Measurements from ENCODE around the gene EYA4. TPM values are rescaled to one million over a fixed set of nuclear protein-coding genes. Genes with fewer than 3 reads are reported as not detected.

The EYA4 gene
- total RNA-seq, 1 experiment from 2014 or later = not detected

- intact Hi-C loops (cut with micrococcal nuclease; ENCODE audit: unreplicated experiment) (no loop called here), in situ Hi-C loops (cut with HindIII; ENCODE audit: low pct_unique_long_range_greater_than_20kb, low sequenced_read_pairs) (no loop called here)
- ChIA-PET CTCF (no interaction called here), POLR2A (interaction anchor here (0.6 kb wide), 1 partner anchor 141 kb away, joined by 3 read pairs; no protein-coding TSS in a partner anchor)
- BruUV-seq (replicated peaks) = no TSS peak
- TF ChIP-seq TCF7L2 (IDR thresholded peaks at IDR 0.05; ENCODE audit: low read depth, low read length) = no peak
- TF ChIP-seq REST (IDR thresholded peaks at IDR 0.05; ENCODE audit: insufficient read depth in 1 of 2, low read depth in 2 of 2, low read length in 1 of 2) = no peak
- Histone ChIP-seq H3K4me1 (ENCODE audit: control insufficient read depth, insufficient read depth, low read length) (no peaks in the 10 kb centered on the region), H3K27ac (ENCODE audit: low read length) (no peak overlapping the region), H3K27me3 (ENCODE audit: control insufficient read depth, insufficient read depth, low read length) (peaks cover 6% of the 10 kb centered on the region), H3K4me3 (ENCODE audit: low read depth in 2 of 2, low read length in 2 of 2) (no peak overlapping the region), H3K36me3 (ENCODE audit: control insufficient read depth, insufficient read depth, low read length) (no peaks in the 10 kb centered on the region), H3K9me3 (ENCODE audit: control insufficient read depth, insufficient read depth, low read depth, low read length) (no peaks in the 10 kb centered on the region)
- ATAC-seq (no peak), DNase-seq (ENCODE audit: low read depth, low spot score) (no peak)
These were observed 4.3 kb downstream of the EYA4 start for GRCh38 chr6:133245422-133245903.

- H3K27me3 ChIP-seq (ENCODE audit: control insufficient read depth, insufficient read depth, low read length) = peaks cover 6% of the 10 kb centered on the region
- no TSS peak for BruUV-seq (replicated peaks)
- H3K4me1 ChIP-seq (ENCODE audit: control insufficient read depth, insufficient read depth, low read length) = no peaks in the 10 kb centered on the region
- ChIA-PET CTCF (no interaction called here), POLR2A (no interaction called here)
- no peaks in the 10 kb centered on the region for H3K36me3 ChIP-seq (ENCODE audit: control insufficient read depth, insufficient read depth, low read length)
- H3K9me3 ChIP-seq (ENCODE audit: control insufficient read depth, insufficient read depth, low read depth, low read length) = no peaks in the 10 kb centered on the region
- in situ Hi-C loops (cut with HindIII; ENCODE audit: low pct_unique_long_range_greater_than_20kb, low sequenced_read_pairs) (no loop called here), intact Hi-C loops (cut with micrococcal nuclease; ENCODE audit: unreplicated experiment) (no loop called here)
- H3K4me3 ChIP-seq (ENCODE audit: low read depth in 2 of 2, low read length in 2 of 2) = no peak overlapping the region
- H3K27ac ChIP-seq (ENCODE audit: low read length) = no peak overlapping the region
- TF ChIP-seq SIN3A (IDR thresholded peaks at IDR 0.05; ENCODE audit: borderline replicate concordance, insufficient read depth, low read depth, low read length) (no peak), POLR2AphosphoS5 (IDR thresholded peaks at IDR 0.05; ENCODE audit: low read depth, low read length) (no peak), REST (IDR thresholded peaks at IDR 0.05; ENCODE audit: insufficient read depth in 1 of 2, low read depth in 2 of 2, low read length in 1 of 2) (no peak), CTCF (IDR thresholded peaks at IDR 0.05) (no peak), TCF7L2 (IDR thresholded peaks at IDR 0.05; ENCODE audit: low read depth, low read length) (no peak)
- ATAC-seq (no peak), DNase-seq (ENCODE audit: low read depth, low spot score) (no peak)
These were observed 6.4 kb downstream of the EYA4 start for GRCh38 chr6:133247581-133247980.

All from Panc1 (cell line).